RCC 7860 (cell line): ENCODE results near the gene RBM6.
"Not testable (repeated sequence)": the region's sequence is repeated elsewhere in the genome, so short reads cannot be mapped to it uniquely, and the experiment has no call there.

ENCODE experiments used
- DNase-seq: peaks from one replicate; pipeline ENCODE4 v3.0.0-alpha.2; 2015; ENCODE audit warnings: low spot score
- FAIRE-seq: peaks from 2 replicates; lab custom pipeline; 2012; peaks lifted over from hg19 to GRCh38; lab: Jason Lieb, UNC

The RBM6 gene

DNA sequence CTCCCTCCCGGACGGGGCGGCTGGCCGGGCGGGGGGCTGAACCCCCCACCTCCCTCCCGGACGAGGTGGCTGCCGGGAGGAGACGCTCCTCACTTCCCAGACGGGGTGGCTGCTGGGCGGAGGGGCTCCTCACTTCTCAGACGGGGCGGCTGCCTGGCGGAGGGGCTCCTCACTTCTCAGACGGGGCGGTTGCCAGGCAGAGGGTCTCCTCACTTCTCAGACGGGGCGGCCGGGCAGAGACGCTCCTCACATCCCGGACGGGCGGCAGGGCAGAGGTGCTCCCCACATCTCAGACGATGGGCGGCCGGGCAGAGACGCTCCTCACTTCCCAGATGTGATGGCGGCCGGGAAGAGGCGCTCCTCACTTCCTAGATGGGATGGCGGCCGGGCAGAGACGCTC is 145.0 kb downstream of the RBM6 start:
- not testable (repeated sequence) for DNase-seq, FAIRE-seq

DNA sequence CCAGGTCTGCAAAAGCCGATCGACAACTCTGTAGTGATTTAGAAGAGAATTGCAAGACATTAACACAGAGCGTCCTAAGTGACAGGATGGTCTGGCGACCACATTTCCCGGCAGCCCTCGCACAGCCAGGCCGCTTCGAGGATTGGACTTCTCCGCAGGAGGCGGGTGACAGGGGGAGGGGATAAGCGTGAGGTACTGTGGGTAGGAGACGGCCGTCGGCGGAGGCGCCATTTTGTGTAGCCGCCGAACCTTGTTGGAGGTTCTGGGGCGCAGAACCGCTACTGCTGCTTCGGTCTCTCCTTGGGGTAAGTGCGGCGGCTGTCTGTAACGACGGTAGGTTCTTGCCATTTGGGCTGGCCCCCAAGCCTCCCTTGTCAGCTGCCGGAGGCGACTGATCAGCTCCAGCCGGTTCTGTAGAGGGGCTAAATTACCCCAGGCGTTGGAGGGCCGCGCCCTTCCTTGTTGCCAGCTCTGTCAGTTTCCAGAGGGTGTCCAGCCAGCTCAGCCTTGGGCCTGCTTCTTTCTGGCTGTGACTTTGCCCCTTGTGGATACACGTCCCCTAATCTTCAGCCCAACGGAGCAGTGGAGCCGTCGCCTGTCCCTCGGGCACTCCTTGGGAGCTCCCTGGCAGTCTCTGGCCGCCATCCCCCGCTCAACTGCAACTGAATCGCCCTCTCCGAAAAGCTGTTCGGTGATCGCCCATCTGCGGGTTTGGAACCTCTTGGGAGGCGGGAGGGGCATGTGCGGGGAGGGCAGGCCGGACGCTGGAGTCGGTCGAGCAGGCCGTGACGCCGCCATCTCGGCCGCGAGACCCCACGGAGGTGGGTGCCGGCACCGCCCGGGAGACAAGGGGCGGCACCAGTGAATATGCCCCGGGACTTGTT is 149.0 kb downstream of the RBM6 start, which contains the start of gene RBM5:
Gene RBM5, plus strand, starts transcription at position 195 of the 884 bp plus-strand sequence. CDS start 1,516 bp downstream, outside the sequence.
- DNase-seq (peak; percentile 81), FAIRE-seq (peak; percentile 72)

DNA sequence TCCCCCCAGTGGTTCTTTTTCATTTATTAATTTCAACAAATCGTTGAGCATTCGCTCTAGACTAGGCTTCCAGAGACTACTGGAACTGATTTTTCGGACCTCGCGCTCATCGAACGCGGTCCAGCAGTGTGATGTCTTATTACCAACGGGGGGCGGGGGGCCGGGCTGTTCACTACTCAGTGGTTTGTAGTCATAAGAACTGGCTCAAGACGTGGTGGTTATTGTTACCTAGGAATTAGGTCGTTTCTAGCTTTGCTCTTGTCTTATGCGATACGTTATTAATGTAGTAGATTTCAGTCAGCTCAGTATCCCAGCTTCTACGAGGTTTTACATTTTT is 149.6 kb downstream of the RBM6 start:
- DNase-seq (no peak), FAIRE-seq (no peak)

- no peak for FAIRE-seq
Observed at GRCh38 chr3:50090984-50091383, 151.0 kb downstream of the RBM6 start.

DNA sequence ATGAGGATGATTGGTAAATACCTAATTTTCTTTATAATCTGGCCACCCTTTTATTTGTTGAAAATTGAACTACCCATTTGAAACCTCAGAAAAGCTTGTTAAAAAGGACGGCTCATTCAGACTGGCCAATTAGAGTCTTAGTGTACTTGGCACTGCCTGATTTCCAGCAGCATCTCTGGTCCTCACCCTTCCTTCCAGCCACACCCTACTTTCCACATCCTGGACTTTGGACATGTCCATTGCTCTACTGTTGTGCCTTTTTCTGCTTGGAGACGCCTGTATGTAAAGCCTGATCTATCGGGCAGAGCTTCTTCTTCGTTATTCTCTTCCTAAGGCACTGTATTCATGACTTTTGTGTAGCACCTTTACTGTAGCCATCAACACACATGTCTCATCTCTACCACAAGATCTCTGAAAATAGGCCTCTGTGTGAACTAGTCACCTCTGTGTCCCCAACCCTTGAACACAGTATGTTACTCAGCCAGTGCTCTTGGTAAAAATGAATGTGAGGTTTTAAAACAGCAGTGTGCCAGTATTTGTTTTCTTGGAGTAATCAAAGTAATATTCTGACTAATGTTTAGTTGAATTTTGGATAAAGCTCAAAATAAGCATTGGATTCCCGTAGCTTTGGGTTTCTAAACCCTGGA is 155.5 kb downstream of the RBM6 start:
- FAIRE-seq (no peak), DNase-seq (no peak)

More at GRCh38 chr3:50090984-50091383, 151.0 kb downstream of the RBM6 start:
- no peak for DNase-seq

DNA sequence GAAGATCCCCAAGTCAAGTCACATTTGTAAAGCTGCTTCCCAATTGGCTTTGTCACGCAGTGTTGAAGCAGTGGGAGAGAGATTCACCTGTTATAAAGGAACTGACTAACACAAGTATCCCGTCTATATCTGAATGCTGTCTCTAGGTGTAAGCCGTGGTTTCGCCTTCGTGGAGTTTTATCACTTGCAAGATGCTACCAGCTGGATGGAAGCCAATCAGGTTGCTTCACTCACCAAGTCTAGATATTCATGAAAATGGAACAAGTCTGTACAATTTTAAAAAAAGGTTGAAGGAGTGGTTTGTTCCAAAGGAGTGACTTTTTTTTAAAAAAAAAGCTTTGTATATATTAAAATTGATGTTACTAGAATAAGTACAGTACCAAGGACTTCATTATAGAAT is 160.4 kb downstream of the RBM6 start:
- FAIRE-seq, result no peak
- no peak for DNase-seq

- no peak for DNase-seq
- FAIRE-seq, result no peak
Observed at GRCh38 chr3:50100956-50101845, 161.3 kb downstream of the RBM6 start.

GRCh38 chr3:50102558-50102957 is 162.6 kb downstream of the RBM6 start:
- DNase-seq, result no peak

GRCh38 chr3:50111757-50112156 is 171.8 kb downstream of the RBM6 start:
- no peak for FAIRE-seq

More at GRCh38 chr3:50102558-50102957, 162.6 kb downstream of the RBM6 start:
- no peak for FAIRE-seq

DNA sequence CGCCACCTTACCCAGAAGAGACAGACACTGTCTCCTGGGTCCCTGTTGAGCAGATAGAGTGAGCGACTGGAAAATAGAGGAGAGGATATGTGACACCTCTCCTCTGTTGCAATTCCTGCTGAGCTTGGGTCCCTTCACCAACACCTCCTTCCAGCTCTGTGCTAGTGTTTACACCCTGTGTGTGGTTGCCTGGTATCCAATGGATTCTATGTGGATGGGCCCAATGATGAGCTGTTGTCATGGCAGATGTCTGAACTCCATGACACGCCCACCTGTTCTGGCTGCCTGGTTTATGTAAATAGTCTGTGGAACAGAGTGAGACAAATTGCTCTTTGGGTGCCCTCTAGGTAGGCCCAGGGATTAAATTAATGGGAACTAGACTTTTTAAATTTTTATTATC is 172.5 kb downstream of the RBM6 start:
- DNase-seq (no peak), FAIRE-seq (no peak)

More at GRCh38 chr3:50111757-50112156, 171.8 kb downstream of the RBM6 start:
- DNase-seq, result no peak

DNA sequence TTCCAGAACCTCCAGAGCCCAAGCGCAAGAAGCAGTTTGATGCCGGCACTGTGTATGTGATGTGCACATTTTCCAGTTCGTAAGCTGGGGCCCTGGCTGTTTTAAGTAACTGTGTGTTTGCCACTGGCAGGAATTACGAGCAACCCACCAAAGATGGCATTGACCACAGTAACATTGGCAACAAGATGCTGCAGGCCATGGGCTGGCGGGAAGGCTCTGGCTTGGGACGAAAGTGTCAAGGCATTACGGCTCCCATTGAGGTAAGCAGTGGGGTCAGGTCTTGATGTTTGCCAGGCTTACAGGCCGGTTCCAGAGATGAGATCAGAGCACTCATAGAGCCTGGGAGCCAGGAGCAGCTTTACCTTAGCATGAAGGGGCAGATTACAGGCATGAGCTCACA is 177.2 kb downstream of the RBM6 start:
- FAIRE-seq (no peak), DNase-seq (no peak)

- FAIRE-seq (no peak), DNase-seq (no peak)
Observed at GRCh38 chr3:50118237-50118636, 178.3 kb downstream of the RBM6 start.

GRCh38 chr3:50119786-50120185 is 179.8 kb downstream of the RBM6 start:
- FAIRE-seq (no peak), DNase-seq (no peak)

DNA sequence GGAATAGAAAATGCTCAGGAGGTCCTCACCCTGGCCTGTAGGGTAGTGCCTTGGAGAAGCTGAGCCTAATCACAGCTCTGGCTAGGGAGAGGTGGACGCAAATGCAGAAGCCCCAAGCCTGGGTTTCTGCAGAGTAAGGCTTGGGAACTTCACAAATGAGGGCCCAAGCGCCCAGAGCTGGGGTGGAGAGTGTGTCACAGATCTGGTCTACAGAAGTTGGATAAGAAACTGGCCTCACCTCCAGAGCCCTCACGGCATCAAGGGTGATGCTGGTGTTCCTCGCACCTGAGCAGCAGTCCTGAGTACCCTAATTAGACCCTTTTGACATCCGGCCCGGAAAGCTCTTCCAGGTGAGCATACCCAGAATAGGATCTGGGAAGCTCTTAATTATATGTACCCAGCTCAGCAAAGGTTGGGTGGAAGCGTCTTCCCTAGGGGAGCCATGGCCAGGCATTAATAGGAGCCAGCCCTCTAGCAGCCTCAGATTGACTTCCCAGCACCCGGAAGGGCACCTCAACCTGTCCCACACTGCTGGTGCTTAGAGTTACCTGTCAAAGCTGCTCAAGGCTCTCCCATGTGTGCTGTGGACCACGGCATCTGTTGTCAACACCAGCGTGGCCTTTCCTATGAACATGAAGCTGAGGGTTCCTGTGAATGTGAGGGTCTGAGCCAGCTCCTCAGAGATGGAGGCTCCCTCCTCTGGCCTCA is 180.6 kb downstream of the RBM6 start:
- DNase-seq (no peak), FAIRE-seq (no peak)

DNA sequence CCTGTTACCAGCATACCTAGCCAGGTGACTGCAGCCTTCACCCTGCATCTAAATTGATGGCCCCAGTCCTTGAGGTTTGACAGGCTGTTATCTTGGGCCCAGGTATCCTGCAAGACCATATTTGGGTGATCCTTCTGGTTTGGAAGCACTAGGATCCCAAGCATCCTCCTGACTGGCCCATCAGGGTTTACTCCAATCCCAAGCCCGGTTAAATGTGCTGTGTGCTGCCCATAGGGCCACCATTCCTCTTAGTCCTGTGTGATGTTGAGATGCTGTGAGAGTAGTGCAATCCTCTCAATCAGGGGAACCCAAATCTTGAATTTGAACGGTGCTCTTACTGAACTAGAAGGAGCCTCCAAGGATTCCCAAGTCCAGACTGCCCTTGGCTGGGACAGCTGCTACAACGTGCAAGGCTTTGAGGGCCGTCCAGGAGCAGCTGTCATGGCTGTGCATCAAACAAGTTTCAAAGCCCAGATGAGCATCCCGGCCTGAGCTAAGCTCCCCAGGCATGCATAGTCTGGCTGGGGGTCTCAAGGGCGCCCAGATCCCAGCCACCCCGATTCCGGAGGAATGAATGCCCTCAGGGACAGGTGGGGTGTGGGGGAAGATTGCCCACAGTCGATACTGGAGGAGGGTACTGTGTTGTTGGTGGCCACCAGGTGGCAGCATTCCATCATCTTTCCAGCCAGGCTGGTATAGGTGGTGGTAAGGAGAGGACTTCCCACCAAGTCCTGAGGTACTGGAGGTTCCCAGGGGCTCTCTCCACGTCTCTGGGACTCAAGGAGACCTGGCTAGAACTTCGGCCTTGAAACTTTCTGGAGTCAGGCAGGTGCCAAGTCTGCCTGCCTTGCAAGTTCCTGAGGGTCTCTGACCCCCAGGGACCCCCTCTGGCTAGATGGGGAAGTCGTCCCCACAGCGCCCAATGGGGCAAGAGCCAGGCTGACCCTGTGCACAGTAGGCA is 181.4 kb downstream of the RBM6 start:
- peak; percentile 56 for DNase-seq
- FAIRE-seq, result no peak

GRCh38 chr3:50122071-50122470 is 182.1 kb downstream of the RBM6 start:
- no peak for DNase-seq
- no peak for FAIRE-seq

DNA sequence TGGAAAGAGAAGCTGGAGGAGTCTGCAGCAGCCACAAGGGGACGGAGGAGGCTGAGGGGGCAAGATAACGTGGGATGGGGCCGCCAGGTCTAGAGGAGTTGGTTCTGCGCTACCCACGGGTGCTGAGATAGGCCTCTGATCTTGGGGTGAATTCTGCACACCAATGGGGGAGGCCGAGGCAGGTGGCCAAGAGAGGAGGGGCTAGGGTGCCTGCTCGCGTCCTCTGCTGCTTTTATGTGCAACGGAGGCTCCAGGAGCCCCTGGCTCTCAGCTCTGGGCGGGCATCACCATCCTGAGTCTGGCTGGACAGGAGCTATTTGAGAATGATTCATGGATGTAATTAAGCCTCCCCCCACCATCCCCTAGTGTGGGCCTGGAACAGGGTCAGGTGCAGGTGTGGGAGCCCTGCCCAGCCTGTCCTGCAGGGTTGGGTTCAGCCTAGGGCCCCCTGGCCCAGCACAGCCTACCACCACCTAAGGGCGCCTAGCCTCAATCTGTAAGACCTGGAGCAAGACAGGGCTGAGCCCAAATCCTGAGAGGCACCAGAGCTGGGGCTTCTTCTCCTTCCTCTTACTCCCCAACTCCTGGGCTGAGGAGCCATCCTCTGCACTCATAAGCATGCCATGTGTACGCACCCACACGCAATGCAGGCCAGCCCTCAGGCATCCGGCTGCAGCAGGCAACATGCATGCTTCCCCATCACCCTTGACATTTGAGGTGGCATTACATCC is 182.9 kb downstream of the RBM6 start:
- no peak for DNase-seq

DNA sequence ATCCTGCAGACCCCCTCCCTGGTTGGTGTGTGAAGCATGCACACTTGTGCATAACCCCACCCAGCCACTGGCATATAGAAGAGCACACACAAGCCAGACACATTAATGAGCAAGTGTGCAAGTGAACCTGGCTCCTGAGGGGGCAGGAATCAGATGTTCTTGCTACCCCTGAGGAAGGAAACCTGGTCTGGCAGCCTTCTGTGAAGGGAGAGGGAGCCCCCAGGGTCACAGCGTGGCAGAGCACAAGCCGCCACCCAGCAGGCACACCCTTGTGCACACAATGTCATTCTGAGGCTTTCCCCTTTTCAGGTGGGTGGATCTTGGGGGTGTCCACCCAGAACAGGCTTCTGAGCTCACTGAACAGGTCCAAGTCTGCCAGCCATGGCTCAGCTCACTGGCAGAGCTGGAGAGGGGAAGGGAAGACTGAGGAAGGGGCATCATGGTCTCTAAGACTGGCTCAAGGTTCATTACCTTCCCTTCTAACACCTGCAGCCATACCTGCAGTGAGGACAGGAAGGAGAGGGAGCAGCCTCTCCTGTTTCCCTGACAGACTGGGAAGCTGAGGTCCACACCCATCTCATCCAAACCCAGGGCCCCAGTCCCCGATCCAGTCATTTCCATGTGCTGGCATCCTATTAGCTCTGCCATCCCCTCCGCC is 183.6 kb downstream of the RBM6 start:
- FAIRE-seq (no peak), DNase-seq (no peak)

More for the DNA sequence above, 182.9 kb downstream of the RBM6 start:
- no peak for FAIRE-seq
